Measurements from ENCODE around the gene PRKCSH. TPM values are rescaled to one million over a fixed set of nuclear protein-coding genes. Genes with fewer than 3 reads are reported as not detected.

Gene PRKCSH
- total RNA-seq, 1 experiment from 2014 or later, result 425 TPM

DNA sequence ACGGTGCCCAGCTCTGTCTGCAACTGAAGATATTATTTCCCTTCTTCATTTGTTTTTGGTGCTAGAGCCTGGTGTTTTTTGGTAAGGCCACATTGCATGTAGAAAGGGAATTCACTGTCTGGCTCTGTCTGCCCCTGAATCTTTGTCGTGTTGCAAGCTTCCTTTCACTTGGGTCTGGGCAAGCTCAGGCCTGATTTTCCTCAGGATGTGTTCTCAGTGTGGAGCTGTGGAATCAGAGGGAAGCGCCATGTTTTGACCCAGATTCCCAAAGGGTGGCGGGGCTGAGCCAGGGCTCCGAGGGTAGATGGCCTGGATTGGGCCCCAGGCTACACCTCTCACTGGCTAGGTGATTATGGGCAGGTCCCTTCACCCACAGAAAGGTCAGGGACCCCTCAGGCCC is 8.6 kb downstream of the PRKCSH start:
- Histone ChIP-seq H3K9ac (ENCODE audit: low read length) (no peak overlapping the region), H3K4me2 (ENCODE audit: low read length) (no peak overlapping the region), H3K79me2 (ENCODE audit: insufficient read depth, low read length) (peaks cover 23% of the 10 kb centered on the region; the same call in 1 of the 2 replicates), H4K20me1 (ENCODE audit: insufficient read depth) (no peaks in the 10 kb centered on the region), H3K36me3 (ENCODE audit: control insufficient read depth in 1 of 2, insufficient read depth in 2 of 2, low read length in 2 of 2) (peaks cover 30 to 58% of the 10 kb centered on the region in 2 experiments; a peak in 3 of 4 replicates), H3K9me2 (ENCODE audit: insufficient read depth) (no peaks in the 10 kb centered on the region), H3K4me1 (ENCODE audit: control insufficient read depth in 1 of 2, insufficient read depth in 2 of 2, low read length in 2 of 2) (no peaks in the 10 kb centered on the region), H3K4me3 (replicated peaks in 1 of 2; ENCODE audit: low read depth in 1 of 2, low read length in 2 of 2) (no peak overlapping the region), H2AFZ (ENCODE audit: low read depth, low read length, poor library complexity, severe bottlenecking) (no peak overlapping the region), H3K27ac (ENCODE audit: low read depth, low read length) (no peak overlapping the region), H3K9me3 (ENCODE audit: control insufficient read depth in 1 of 2, insufficient read depth in 1 of 2, low read depth in 1 of 2, low read length in 2 of 2) (no peaks in the 10 kb centered on the region), H3K27me3 (ENCODE audit: insufficient read depth, low read length) (no peaks in the 10 kb centered on the region)
- intact Hi-C loops (cut with micrococcal nuclease), result no loop called here
- ChIA-PET CTCF (interaction anchor here (1.5 to 3.0 kb wide), 3 partner anchors 9 to 150 kb away, joined by 4 to 18 read pairs (median 6); partner anchors contain the start of genes ODAD3 and PRKCSH), RAD21 (ENCODE audit: low non-redundant PET in 1 of 2, low total read pairs in 2 of 2, uncharacterized antibody in 2 of 2, unreplicated experiment in 2 of 2) (no interaction called here), POLR2A (interaction anchor here (1.5 kb wide), 1 partner anchor 63 kb away, joined by 4 read pairs; no protein-coding TSS in a partner anchor)
- no TSS peak for BruUV-seq (replicated peaks)
- DNase-seq (ENCODE audit: low read depth, low spot score) (no peak), ATAC-seq (no peak)
- no peak for TF ChIP-seq YY1 (IDR thresholded peaks at IDR 0.05; ENCODE audit: extremely low read depth, insufficient replicate concordance, low read depth, low read length)
- no peak for TF ChIP-seq SP1 (IDR thresholded peaks at IDR 0.05; ENCODE audit: low read depth)
- TF ChIP-seq POLR2A (IDR thresholded peaks at IDR 0.05; ENCODE audit: borderline replicate concordance, extremely low read depth, insufficient read depth, insufficient read length), result no peak
- TF ChIP-seq TCF7L2 (IDR thresholded peaks at IDR 0.05; ENCODE audit: borderline replicate concordance, extremely low read depth, insufficient read depth, insufficient read length), result no peak
- TF ChIP-seq SIN3A (IDR thresholded peaks at IDR 0.05; ENCODE audit: low read depth), result no peak
- no peak for TF ChIP-seq POLR2AphosphoS5 (IDR thresholded peaks at IDR 0.05; ENCODE audit: low read depth, low read length)
- no peak for TF ChIP-seq SRF (IDR thresholded peaks at IDR 0.05; ENCODE audit: low read depth)
- TF ChIP-seq, protein P1, sequence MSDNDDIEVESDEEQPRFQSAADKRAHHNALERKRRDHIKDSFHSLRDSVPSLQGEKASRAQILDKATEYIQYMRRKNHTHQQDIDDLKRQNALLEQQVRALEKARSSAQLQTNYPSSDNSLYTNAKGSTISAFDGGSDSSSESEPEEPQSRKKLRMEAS (IDR thresholded peaks at IDR 0.05), result no peak
- TF ChIP-seq FOSL1 (IDR thresholded peaks at IDR 0.05; ENCODE audit: low read depth), result no peak
- no peak for TF ChIP-seq ZNF274 (IDR thresholded peaks at IDR 0.05; ENCODE audit: low read depth, low read length)
- TF ChIP-seq EGR1 (IDR thresholded peaks at IDR 0.05; ENCODE audit: low read depth), result no peak
- TF ChIP-seq EZH2phosphoT487 (IDR thresholded peaks at IDR 0.05; ENCODE audit: borderline replicate concordance), result no peak
- TF ChIP-seq, protein P2, sequence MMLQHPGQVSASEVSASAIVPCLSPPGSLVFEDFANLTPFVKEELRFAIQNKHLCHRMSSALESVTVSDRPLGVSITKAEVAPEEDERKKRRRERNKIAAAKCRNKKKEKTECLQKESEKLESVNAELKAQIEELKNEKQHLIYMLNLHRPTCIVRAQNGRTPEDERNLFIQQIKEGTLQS (IDR thresholded peaks at IDR 0.05), result no peak
- TF ChIP-seq CEBPB (IDR thresholded peaks at IDR 0.05; ENCODE audit: low read depth), result no peak
- TF ChIP-seq, protein P3, sequence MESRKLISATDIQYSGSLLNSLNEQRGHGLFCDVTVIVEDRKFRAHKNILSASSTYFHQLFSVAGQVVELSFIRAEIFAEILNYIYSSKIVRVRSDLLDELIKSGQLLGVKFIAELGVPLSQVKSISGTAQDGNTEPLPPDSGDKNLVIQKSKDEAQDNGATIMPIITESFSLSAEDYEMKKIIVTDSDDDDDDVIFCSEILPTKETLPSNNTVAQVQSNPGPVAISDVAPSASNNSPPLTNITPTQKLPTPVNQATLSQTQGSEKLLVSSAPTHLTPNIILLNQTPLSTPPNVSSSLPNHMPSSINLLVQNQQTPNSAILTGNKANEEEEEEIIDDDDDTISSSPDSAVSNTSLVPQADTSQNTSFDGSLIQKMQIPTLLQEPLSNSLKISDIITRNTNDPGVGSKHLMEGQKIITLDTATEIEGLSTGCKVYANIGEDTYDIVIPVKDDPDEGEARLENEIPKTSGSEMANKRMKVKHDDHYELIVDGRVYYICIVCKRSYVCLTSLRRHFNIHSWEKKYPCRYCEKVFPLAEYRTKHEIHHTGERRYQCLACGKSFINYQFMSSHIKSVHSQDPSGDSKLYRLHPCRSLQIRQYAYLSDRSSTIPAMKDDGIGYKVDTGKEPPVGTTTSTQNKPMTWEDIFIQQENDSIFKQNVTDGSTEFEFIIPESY (IDR thresholded peaks at IDR 0.05; ENCODE audit: extremely low read depth, insufficient replicate concordance, low read length), result no peak

All from HCT116 (cell line).